K562 (cell line): ENCODE measurements around the gene MCOLN2. TPM values are rescaled to one million over a fixed set of nuclear protein-coding genes. Genes with fewer than 3 reads are reported as not detected.

ENCODE experiments used
- ATAC-seq: fragments of 200-7000 bp; cut with Tn5 transposase; 3 replicates; pipeline ENCODE4 v1.9.1; 2020; ENCODE audit warnings: moderate library complexity
- BruUV-seq: library from RNA; stranded (reverse); fragments of 400-500 nt; replicated peaks from 2 replicates; lab custom pipeline; 2021; lab: Mats Ljungman, UMichigan
- CTCF ChIA-PET: fragments of 300-600 bp; formaldehyde crosslinking; extraction: SDS; loops from one replicate; lab custom pipeline; 2021; ENCODE audit warnings: low intra/inter-chr PET ratio; lab: Yijun Ruan, JAX
- POLR2A ChIA-PET: fragments of 300-600, 350-650 bp; sonication (Branson Sonifier 250); formaldehyde crosslinking; extraction: SDS; loops from one replicate; lab custom pipeline; 2021; ENCODE audit warnings: antibody characterized with exemption, inconsistent platforms; lab: Yijun Ruan, JAX
- DNase-seq, 4 experiments: peaks; one replicate each; pipeline versions ENCODE4 v3.0.0 to v3.0.0-alpha.2; 2011 to 2018; ENCODE audit warnings: low spot score in 3 of 4, mixed read lengths in 3 of 4; ENCODE audit errors: extremely low read depth in 1 of 4
- FAIRE-seq: peaks from 2 replicates; lab custom pipeline; 2011; peaks lifted over from hg19 to GRCh38; lab: Jason Lieb, UNC
- H2AFZ ChIP-seq: 2 replicates; pipeline ENCODE4 v1.6.0; 2011; ENCODE audit warnings: low read depth, low read length, control low read depth, inconsistent platforms
- H3K27ac ChIP-seq: fragments of 200-600 bp; 3 replicates; pipeline ENCODE4 v1.8.0; 2011; ENCODE audit warnings: low read depth, mild to moderate bottlenecking, control low read depth, inconsistent platforms, low read length, moderate library complexity, mixed read lengths; ENCODE audit errors: extremely low read depth
- H3K27me3 ChIP-seq, 2 experiments: fragments of 300-600 bp in 1 of 2; 2 replicates in 1 of 2; 3 replicates in 1 of 2; pipeline versions ENCODE4 v1.6.0 to v1.8.0; 2011; ENCODE audit warnings: inconsistent platforms in 2 of 2, low read length in 2 of 2, mild to moderate bottlenecking in 1 of 2, mixed read lengths in 1 of 2, moderate library complexity in 1 of 2; ENCODE audit not compliant: control insufficient read depth in 2 of 2, insufficient read depth in 2 of 2
- H3K36me3 ChIP-seq: fragments of 300-600 bp; 3 replicates; pipeline ENCODE4 v1.8.0; 2011; ENCODE audit warnings: mild to moderate bottlenecking, low read length, inconsistent platforms; ENCODE audit not compliant: control insufficient read depth, insufficient read depth
- H3K4me1 ChIP-seq, 2 experiments: fragments of 200-600 bp in 1 of 2; replicated peaks in 1 of 2; 2 replicates in 1 of 2; 3 replicates in 1 of 2; pipeline versions ENCODE4 v1.5.1 to v1.8.0; 2011; ENCODE audit warnings: inconsistent platforms in 2 of 2, low read length in 2 of 2, mild to moderate bottlenecking in 1 of 2, mixed read lengths in 1 of 2, moderate library complexity in 1 of 2; ENCODE audit not compliant: control insufficient read depth in 2 of 2, insufficient read depth in 2 of 2
- H3K4me2 ChIP-seq: 2 replicates; pipeline ENCODE4 v1.6.1; 2011; ENCODE audit warnings: low read length, control low read depth, inconsistent platforms, mixed read lengths; ENCODE audit not compliant: insufficient read depth
- H3K4me3 ChIP-seq: fragments of 200-600 bp; sonication (generic), shearing (Covaris generic); 2 replicates; pipeline ENCODE4 v1.5.1; 2016; ENCODE audit warnings: control low read depth, inconsistent platforms
- H3K79me2 ChIP-seq: fragments of 200-600 bp; 3 replicates; pipeline ENCODE4 v1.8.0; 2011; ENCODE audit warnings: low read length, inconsistent platforms; ENCODE audit not compliant: control insufficient read depth, insufficient read depth
- H3K9ac ChIP-seq, 2 experiments: 2 replicates each; pipeline versions ENCODE4 v1.6.0 to v1.6.1; 2011; ENCODE audit warnings: low read depth in 2 of 2, low read length in 2 of 2, control low read depth in 1 of 2, inconsistent platforms in 1 of 2, mild to moderate bottlenecking in 1 of 2, mixed read lengths in 1 of 2; ENCODE audit not compliant: insufficient read depth in 1 of 2
- H3K9me1 ChIP-seq: one replicate; pipeline ENCODE4 v1.6.0; 2011; ENCODE audit warnings: inconsistent platforms, mild to moderate bottlenecking, low read length, moderate library complexity; ENCODE audit not compliant: control insufficient read depth, insufficient read depth
- H3K9me3 ChIP-seq: replicated peaks from 2 replicates; pipeline ENCODE4 v1.5.1; 2011; ENCODE audit warnings: low read depth, low read length, inconsistent platforms; ENCODE audit not compliant: control insufficient read depth, insufficient read depth
- H4K20me1 ChIP-seq: replicated peaks from 2 replicates; pipeline ENCODE4 v1.6.1; 2011; ENCODE audit warnings: low read length, inconsistent platforms, mixed read lengths; ENCODE audit not compliant: control insufficient read depth, insufficient read depth
- COPS2 ChIP-seq: fragments of 450-650 bp; conservative IDR thresholded peaks from 2 replicates; pipeline ENCODE4 v1.6.1; 2016; ENCODE audit warnings: mild to moderate bottlenecking, moderate library complexity
- RFX5 ChIP-seq: IDR thresholded peaks from 2 replicates; pipeline ENCODE4 v1.6.1; 2011; ENCODE audit warnings: low read depth, mild to moderate bottlenecking, improper control_type of control experiment, low read length
- WGBS: fragments of 100-300 bp; shearing (Covaris generic); methylation state at CpG from one replicate; pipeline ENCODE4 v1.1.6; 2016; ENCODE audit warnings: low coverage, mixed read lengths; ENCODE audit not compliant: insufficient coverage; ENCODE audit errors: missing lambda C conversion rate; 5-methylcytosine and 5-hydroxymethylcytosine counted together
- in situ Hi-C: fragments of 300-500 bp; cut with MboI; formaldehyde crosslinking; loops from 4 replicates; pipeline ENCODE4 v1.15.0; 2018; ENCODE audit warnings: inconsistent platforms, mixed read lengths
- intact Hi-C: fragments of 100-400 bp; cut with micrococcal nuclease; formaldehyde crosslinking; loops from 2 replicates; pipeline ENCODE4 v1.14.2; 2022
- polyA plus RNA-seq, 8 experiments: library from polyadenylated mRNA; depleted of rRNA in 4 of 8; stranded (reverse) in 5 of 8; unstranded in 3 of 8; fragments of >200 nt; fragmentation: Nextera tagmentation in 2 of 8; fragmentation: Illumina TruSeq in 1 of 8; extraction: Ambion mirVana in 2 of 8; extraction: Trizol in 1 of 8; gene quantifications; 2 replicates each; pipeline versions ENCODE4 v1.2.1 to v1.2.3, GENCODE V29; 2011 to 2014; ENCODE audit warnings: inconsistent platforms in 1 of 8, missing spikeins in 1 of 8
- total RNA-seq, 7 experiments: library from RNA; depleted of rRNA in 6 of 7; stranded (reverse); fragments of >200 nt in 6 of 7; fragmentation: Illumina TruSeq in 2 of 7; extraction: Trizol in 2 of 7; gene quantifications; 2 replicates each; pipeline versions ENCODE4 v1.2.1 to v1.2.3, GENCODE V29; 2011 to 2021; ENCODE audit warnings: low replicate concordance in 1 of 7

The MCOLN2 gene
- total and polyA plus RNA-seq, 9 of the 15 experiments (the other 6 are each of a cell fraction or from before 2014, with no cell fraction given) = 0.18 TPM; not detected in 8

GRCh38 chr1:84971957-84972356 is 25.0 kb downstream of the MCOLN2 start:
- Histone ChIP-seq H3K4me3 (no peak overlapping the region), H3K27ac (no peak overlapping the region), H3K9me1 (no peaks in the 10 kb centered on the region), H3K9me3 (no peaks in the 10 kb centered on the region), H3K36me3 (no peaks in the 10 kb centered on the region), H4K20me1 (no peaks in the 10 kb centered on the region), H2AFZ (no peak overlapping the region), H3K79me2 (no peaks in the 10 kb centered on the region), H3K9ac (no peak overlapping the region), H3K27me3 (no peaks in the 10 kb centered on the region), H3K4me2 (no peak overlapping the region), H3K4me1 (no peaks in the 10 kb centered on the region)
- FAIRE-seq (no peak), DNase-seq (no peak), ATAC-seq (no peak)
- intact Hi-C loops = no loop called here
- POLR2A ChIA-PET = interaction anchor here (0.8 kb wide), 1 partner anchor 305 kb away, joined by 3 read pairs; the partner anchor contains the start of gene BCL10
- 4% methylated on average over 2 of the region's 2 CpGs for WGBS
- in situ Hi-C loops = no loop called here
- no TSS peak for BruUV-seq
- CTCF ChIA-PET = interaction anchor here (0.6 kb wide), 1 partner anchor 75 kb away, joined by 3 read pairs; no protein-coding TSS in a partner anchor
- TF ChIP-seq COPS2 = no peak

- BruUV-seq = no TSS peak
- no peaks in the 10 kb centered on the region for H3K9me1 ChIP-seq
- H3K27ac ChIP-seq = no peak overlapping the region
- H4K20me1 ChIP-seq = no peaks in the 10 kb centered on the region
- ChIA-PET POLR2A (no interaction called here), CTCF (no interaction called here)
- no peaks in the 10 kb centered on the region for H3K79me2 ChIP-seq
- no peak overlapping the region for H2AFZ ChIP-seq
- in situ Hi-C loops (no loop called here), intact Hi-C loops (no loop called here)
- H3K4me3 ChIP-seq = no peak overlapping the region
- no peaks in the 10 kb centered on the region for H3K9me3 ChIP-seq
- H3K36me3 ChIP-seq = no peaks in the 10 kb centered on the region
- no peak for TF ChIP-seq RFX5
- H3K9ac ChIP-seq = no peak overlapping the region
- no peak overlapping the region for H3K4me2 ChIP-seq
- no peaks in the 10 kb centered on the region for H3K27me3 ChIP-seq
- ATAC-seq = no peak
- FAIRE-seq = no peak
- 4% methylated on average over 7 of the region's 7 CpGs for WGBS
- H3K4me1 ChIP-seq = no peaks in the 10 kb centered on the region
- no peak for DNase-seq
These were observed 27.2 kb downstream of the MCOLN2 start for GRCh38 chr1:84969489-84970250.
